GM18526 (cell line): ENCODE results near the gene SLC13A5.

Source experiments
- POLR2A ChIP-seq: IDR thresholded peaks from 3 replicates; pipeline ENCODE4 v1.6.1; 2011; ENCODE audit not compliant: insufficient read length; ENCODE audit errors: extremely low read depth

Gene SLC13A5

DNA sequence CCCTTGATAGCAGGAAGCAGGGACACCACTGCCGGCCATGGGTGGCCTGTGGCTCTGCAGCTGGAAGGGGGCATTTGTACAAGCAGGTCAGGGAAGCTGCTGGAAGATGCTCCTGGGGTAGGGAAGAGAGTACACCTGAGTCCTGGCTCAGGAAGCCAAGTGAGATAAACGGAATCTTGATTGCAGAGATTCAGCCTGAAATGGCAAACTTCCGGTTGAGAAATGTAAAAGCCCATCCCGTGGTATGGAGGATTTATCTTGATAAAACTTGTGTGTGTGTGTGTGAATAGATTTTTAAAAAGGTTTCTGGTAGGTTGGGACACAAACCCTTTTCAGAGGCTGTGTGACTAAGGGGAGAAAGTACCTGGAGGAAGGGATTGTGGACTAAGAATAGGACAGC, 32.0 kb downstream of the SLC13A5 start:
- TF ChIP-seq POLR2A: no peak

DNA sequence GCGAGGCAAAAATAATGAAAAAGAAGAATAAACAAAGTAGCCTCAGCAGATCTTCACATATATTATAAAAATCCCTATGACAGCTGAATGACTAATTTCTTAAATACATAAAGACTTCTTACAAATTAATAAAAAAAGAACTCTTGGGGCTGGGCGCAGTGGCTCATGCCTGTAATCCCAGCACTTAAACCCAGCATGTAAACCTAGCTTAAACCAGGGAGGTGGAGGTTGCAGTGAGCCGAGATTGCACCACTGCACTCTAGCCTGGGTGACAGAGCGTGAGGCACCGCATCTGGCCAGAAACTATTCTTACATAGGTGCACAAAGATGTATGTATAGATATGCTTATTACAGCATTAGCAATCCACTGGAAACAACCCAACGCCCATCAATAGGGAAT, 33.9 kb downstream of the SLC13A5 start:
- TF ChIP-seq POLR2A: no peak

DNA sequence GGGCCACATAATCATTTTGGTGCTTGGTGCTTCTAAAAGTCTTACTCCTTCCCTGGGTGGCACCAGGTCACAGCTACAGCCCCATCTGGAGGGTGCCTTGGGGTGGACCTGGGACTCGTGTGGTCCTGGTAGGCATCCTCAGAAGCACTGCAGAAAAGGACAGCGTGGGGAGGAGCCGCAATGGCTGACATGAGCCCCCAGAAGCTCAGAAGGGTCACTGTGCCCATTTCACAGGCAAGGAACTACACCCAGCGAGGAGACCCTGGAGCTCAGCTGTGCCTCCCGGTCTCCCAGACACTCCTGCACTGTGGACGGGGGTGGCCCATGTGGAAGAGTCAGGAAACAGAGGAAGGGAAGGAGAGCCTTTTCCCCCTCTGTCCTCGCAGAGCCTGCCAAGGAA, 35.2 kb downstream of the SLC13A5 start:
- no peak for TF ChIP-seq POLR2A

DNA sequence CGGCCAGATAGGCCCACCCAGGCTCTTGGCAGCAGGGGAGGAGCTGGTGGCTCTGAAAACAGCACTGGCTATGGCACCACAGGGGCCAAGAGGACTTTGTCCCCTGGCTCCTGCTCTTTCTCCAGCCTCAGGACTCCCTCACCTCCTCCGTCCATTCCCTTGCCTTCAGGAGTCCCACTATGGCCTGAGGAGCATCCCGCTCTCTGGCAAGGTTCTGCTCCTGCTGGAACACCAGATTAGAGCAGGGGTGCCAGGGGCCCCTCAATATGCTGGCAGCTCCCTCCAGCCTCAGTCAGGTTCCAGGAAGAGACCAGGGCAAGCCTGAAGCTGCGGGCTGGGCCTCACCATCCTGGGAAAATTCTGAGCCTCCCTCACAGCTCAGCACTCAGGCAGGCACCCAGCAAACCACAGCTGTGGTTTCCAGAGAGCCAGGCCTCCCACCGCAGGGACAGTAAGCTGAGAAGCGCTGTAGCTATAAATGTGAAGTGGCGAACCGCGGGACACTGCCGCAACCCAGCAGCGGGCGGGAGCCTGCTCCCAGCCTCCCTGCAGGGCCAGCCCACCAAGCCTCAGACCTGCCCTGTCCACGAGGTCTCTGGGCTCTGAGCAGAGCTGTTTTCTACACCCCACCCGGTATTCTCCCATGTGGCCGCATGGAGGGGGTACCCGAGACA, 35.9 kb downstream of the SLC13A5 start:
- TF ChIP-seq POLR2A: no peak

DNA sequence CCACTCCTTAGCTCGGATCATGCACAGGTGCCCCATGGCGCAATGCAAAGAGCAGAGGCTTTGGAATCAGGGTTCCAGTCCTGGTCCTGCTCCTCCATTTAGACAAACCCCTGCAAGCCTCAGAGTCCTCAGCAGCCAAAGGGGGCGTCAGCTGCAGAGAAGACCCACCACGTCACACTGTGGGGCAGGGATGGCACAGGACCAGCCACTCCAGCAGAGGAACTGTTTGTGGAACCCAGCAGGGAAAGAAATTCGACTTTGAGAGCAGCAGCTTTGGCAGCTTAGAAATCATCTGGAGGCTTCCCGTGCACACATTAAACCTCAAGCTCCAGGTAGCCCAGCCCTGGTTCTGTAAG, 36.4 kb downstream of the SLC13A5 start:
- TF ChIP-seq POLR2A: no peak

DNA sequence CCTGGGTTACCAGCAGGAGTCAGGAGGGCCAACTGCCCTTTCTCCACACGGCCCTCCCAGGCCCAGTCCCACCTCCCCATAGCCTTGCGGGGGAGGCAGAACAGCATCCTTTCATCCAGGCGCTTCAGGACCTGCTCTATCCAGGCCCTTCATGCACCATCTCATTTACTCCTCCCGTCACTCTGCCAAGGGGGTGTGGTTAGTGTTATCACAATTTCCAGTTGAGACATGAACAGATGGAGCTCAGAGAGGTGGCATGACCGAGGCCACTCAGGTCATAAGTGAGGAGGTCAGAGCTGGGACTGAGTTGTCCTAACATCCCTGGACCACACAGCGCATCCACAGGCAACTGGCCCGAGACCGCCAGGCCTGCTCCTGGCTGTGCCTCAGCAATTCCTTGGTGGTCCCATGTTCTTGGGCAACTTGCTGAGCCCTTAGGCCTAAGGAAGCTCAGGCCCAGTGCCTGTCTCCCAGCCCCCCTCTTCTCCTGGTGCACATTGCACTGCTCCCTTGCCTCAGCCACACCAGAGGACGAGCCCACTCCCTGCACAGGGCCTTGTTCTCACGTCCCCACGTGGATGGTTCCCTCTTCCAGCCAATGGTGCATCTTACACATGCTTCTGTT, 37.9 kb downstream of the SLC13A5 start:
- no peak for TF ChIP-seq POLR2A

DNA sequence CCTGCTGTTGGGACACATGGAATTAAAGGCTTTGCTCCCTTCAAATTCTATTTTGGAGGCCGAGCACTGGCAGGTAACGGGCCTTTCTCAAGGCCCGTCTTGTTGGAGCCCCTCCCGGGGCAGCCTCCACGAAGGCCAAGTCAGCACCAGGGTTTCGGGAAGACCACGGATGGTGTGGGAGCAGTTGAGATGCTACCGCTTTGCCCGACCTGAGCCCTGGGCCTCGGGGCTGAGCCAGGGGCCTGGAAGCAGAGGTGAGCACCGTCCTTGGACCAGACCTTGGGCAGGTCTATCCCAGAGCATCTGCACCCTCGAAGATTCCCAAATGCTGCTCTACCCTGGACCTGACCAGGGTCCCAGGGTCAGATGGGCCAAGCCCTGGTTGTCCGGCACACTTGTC, 38.6 kb downstream of the SLC13A5 start:
- no peak for TF ChIP-seq POLR2A

DNA sequence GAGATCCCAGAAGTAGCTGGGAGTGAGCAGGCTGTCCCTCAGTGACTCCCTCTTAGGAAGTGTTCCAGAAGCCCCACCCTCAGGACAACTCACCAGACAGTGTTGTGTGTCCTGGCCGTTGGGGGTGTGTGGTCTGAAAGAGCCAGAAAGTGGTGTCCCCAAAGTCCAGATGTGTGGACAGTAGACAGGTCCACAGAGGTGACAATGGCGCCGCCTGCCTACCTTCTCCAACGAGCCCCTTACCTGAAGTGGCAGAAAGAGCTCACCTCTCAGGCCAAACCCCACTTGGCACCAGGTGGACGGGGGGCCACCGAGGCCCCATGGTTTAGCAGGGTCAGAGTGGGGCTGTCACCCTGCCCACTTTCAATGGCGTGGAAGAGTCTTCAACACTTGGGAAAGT, 41.7 kb downstream of the SLC13A5 start:
- no peak for TF ChIP-seq POLR2A

DNA sequence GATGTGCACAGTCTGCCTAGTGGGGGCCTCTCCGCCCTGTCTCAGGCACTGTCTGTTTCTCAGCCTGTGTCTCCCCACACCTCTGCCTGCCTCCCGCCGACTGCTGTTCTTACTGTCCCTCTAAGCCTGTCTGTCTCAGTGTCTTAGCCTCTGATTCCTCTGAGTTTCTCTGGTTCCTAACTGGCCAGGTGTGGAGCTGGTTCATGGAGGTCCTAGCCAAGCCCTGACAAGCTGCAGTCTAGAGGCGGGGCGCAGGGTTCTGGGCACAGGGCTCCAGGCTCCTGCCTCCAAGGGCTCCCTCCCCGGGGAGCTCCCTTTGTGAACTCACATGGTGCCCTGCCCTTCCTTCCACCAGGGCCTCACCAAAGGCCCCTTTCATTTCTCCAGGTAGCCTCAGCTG, 42.2 kb downstream of the SLC13A5 start:
- no peak for TF ChIP-seq POLR2A

DNA sequence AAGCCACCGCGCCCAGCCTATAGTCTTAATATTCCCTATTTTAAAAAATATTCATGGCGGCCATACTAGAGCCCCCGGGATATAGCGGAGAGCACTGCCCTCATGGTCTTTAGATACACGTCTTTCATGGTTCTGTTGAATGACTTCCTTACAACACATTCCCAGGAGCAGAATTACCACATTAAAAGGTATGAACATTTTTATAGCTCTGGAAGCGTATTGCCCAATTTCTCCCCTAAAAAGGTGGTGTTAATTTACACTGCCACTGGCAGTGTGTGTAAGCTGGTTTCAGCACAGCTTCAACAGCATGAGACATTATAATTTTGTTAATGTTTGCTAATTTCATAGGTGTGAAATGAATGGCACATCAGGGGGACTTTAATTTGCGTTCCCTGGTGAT, 42.6 kb downstream of the SLC13A5 start:
- TF ChIP-seq POLR2A: no peak

DNA sequence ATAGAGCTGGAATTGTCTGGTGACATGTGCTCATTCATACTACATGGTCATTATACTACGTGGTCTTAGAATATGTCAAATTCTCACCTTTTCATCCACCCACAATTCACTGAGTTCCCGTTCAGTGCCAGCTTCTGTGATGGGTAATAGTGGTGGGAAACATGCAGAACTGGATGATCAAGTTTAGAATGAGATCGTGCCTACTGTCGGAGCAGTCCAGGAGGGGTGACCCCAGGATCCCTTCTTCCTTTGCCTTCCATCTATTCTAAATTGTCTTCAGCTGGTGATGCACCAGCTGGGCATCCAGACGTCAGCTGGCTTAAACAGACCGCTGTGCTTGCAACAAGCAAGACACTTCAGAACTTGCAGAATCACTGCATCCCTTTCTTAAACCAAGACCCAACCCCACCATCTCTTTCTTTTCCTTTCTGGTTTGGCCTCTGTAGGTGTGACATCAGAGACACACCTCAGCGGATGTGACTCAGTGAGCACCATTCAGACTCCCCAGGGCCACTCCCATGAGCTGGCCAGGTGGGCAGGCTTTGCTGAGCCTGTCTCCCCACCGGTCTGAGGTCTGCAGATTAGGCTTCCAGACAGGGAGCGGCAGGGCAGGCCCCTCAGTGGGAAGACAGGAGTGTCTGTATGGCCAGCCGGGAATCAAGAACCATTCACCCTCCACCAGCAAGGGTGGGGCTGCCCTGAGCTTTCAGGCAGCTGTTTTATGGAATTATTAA, 43.5 kb downstream of the SLC13A5 start:
- TF ChIP-seq POLR2A: no peak

DNA sequence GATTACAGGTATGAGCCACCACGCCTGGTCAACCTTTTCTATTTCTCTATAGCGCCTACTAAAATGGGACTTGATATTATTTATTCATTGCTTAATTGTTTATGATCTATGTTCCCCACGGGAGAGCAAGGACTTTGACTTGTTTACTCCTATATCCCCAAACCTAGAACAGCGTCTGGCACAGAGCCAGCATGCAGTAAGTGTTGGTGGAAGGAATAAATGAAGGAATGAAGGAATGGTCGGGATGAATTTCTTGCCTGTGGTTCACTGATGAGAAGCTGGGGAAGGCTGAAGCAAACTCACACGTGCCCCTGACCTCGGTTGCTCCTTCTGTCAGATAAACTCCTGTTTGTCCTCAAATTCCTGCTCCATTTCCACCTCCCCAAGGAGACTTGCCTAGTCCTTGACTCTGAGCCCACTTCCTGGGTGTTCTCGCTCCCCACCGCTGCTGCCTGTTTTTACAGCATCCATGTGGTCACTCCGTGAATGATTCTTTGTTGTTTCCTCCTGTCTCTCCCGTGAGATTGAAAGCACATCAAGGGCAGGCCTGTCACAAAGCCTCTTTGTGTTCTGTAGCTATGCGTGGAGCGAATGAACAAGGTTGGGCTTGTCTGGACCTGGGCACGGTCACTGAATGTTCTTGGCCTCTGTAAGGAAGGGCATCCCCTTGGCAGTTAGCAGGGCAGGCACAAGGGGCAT, 44.3 kb downstream of the SLC13A5 start:
- no peak for TF ChIP-seq POLR2A

DNA sequence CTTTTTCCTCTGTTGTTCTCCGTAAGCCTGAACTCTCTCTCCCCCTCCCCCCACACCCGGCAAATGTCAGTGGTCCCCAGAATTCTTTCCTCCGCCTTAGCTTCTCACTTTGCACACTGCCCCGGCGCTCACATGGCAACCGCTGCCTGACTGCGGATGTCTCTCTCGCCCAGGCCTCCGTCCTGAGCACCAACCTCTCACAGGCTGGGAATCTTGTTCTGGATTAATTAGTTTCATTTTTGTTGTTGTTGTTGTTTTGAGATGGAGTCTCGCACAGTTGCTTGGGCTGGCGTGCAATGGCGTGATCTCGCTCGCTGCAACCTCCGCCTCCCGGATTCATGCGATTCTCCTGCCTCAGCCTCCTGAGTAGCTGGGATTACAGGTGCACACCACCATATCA, 45.0 kb downstream of the SLC13A5 start:
- TF ChIP-seq POLR2A: no peak

DNA sequence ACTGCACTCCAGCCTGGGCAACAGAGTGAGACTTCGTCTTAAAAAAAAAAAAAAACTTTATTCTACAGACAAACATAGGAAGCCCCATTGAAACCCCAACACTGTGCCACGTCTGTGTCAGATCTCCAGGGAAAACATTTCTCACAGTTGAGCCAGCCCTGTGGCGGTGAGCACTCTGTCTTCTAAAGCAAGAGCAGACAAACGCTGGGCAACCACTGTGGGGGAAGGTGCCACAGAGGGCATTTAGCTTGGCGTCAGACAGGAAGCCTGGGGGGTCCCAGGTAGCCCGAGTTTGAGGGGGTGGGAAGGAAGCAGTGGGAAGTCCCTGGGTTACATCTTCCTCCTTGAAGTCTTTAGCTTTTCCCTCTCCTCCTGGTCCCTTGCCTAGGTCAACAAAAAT, 45.7 kb downstream of the SLC13A5 start:
- no peak for TF ChIP-seq POLR2A

DNA sequence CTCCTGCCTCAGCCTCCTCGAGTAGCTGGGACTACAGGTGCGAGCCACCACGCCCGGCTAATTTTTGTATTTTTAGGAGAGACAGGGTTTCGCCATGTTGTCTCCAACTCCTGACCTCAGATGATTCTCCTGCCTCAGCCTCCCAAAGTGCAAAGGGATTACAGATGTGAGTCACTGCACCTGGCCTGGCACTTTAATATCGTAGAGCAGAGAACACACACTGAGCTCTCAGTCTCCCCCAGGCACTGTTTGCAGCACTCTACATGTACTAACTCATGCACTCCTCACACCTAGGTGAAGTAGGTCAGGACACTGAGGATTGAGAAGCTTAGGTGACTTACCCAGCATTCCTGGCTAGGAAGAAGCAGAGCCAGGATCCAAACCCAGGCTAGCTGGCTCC, 46.6 kb downstream of the SLC13A5 start:
- no peak for TF ChIP-seq POLR2A

DNA sequence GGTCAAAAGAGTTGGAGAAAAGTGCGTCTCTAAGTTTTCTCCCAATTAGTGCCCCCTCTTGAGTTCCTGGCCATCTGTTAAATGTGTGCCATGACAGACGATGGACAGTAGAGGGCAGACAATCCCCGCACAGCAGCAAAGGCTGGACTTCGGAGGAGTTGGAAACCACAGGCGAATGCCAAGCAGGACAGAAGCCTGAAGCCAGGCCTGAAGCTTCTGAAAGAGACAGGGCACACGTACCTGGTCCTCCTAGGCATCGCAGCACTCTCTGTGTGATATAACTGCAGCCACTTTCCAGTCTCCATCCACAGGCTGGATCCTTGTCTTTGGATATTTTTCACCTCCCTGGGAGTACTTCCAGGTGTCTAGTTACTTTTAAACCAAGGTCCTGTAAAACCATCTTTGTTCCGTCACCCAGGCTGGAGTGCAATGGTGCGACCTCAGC, 47.1 kb downstream of the SLC13A5 start:
- TF ChIP-seq POLR2A: no peak

DNA sequence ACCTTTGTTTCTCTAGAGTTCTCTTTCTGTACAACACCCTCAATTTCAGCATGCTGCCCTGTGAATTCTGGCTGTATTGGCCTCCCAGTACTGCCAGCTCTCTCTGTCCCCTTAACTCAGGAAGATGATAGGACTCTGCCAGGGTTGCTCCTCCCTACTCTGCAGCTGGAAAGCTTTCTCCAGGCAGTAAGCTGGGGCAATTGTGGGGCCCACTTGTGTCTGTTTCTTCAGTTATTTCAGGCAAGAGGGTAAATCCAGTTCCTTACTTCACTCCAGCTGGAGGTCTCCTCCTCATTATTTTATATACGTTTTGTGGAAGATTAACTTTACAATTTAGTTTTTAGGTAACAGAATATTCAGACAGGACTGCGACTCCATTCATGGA, 51.7 kb downstream of the SLC13A5 start:
- TF ChIP-seq POLR2A: no peak
